CD4-positive, alpha-beta T cell treated with Interleukin-1 beta for 1 hour (primary cell): ENCODE data around the gene GLB1L.
"Not testable (repeated sequence)": the region's sequence is repeated elsewhere in the genome, so short reads cannot be mapped to it uniquely, and the experiment has no call there.

Experiments
- DNase-seq, 2 donors: peaks; one replicate each; pipeline ENCODE4 v3.0.0-alpha.2; 2020 to 2022

Gene GLB1L

DNA sequence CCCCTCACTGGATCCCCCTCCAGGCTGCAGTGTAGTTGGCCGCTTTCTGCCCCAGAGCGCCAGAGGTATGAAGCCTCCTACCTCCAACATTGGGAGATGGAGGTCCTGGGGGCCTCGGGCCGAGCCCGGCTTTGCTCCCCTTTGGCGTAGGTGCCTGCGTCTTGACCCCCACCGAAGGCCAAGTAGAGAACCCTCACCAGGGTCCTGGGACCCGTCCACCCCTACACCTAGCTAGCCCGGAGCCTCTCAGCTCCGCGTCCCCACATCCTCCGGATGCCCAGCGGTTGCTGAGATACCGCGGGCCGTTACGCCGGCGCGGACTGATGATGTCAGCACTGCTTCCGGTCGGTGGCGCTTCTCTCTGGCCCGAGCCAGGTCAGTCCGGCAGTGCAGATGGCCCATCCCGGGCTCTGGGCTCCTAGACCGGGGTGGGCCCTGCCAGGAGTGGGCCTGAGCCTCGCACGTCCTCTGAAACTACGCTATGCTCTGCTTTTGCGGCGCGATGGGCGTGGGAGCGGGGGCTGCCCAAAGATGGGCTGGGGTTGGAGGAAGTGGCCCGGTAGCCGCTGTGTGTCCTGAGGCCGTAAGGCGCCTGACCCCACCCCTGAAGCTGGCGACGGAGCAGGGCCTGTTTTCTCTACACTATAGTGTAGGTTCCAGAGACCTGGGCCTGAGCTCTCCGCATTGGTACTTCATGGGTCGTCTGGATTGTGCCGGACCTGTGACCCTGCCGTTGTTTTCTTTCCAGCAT lies at the start of gene GLB1L, which contains the start of gene STK16:
TSS of gene GLB1L (minus strand) at position 297 of the 751 bp plus-strand sequence. CDS start 1,871 bp downstream, outside the sequence.
TSS of gene STK16 (plus strand) at position 332 of the 751 bp plus-strand sequence. CDS start 521 bp downstream, outside the sequence.
- DNase-seq, result peak; percentile 88 to 89

DNA sequence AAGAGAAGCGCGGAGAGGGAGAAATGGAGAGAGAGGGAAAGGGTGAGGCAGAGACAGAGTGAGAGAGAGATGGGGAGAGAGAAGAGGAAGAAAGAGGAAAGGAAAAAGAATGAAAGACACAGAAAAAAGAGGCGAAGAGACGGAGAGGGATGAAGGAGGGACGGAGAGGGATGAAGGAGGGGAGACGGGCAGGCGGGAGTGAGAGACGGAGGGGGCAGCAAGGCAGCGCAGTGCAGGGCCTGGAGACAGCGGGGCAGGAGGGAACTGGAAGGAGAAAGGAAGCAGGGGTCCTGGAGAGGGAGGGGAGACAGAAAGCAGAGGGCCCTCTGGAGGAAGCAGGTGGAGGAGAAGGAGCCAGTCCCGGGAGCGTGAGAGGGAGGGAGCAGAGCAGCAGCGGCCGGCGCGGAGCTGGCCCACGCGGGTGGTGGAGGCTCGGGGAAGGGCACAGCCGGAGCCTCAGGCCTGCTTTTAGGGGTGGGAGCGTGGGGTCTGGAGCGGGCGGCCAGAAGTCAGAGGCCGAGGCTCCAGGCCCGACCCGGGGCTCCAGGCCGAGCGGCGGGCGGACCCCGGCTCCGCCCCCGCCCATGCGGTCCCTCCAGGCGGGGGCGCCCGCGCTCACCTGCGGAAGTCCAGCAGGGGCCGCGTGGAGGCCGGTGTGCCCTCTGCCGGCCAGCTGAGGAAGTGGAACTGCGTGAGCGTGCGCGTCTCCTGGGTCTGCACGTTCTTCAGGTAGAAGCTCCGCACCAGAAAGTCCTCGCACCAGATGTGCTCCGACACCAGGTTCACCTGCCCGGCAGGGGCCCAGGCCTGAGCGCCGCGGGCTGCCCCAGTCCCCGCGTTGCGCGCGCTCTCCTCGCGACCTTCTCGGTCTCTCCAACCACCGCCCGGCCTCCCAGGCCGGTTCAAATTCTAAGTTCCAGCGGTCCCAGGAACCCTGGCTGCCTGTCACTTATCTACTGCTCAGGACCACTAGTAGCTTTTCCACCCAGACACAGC lies 49.4 kb upstream of the GLB1L start:
- peak; percentile 91 to 92 for DNase-seq

DNA sequence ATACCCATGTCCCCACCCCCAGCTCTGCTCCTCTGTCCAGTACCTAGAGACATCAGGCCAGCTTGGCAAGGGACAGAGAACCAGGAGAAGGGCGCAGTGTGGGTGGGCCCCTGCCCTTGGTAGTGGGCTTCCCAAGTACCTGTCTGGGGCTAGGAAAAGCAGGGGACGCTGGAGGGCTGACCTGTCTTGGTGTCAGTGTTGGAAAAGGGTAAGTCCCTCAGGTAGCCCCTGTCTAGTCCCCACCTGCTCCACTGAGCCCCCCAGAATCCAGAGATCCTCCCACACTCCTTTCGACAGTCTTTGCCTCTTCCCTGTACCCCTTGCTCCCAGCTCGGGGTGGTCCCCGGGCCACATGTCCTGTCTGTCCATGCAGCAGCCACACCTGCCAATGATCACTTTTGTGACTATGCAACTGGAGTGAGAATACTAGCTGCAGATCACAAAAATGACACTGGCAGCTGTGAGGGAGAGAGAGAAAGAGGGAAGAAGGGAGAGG lies 48.5 kb upstream of the GLB1L start:
- no peak for DNase-seq

GRCh38 chr2:219292616-219293015 lies 47.4 kb upstream of the GLB1L start:
- no peak for DNase-seq

GRCh38 chr2:219291910-219292490 lies 46.8 kb upstream of the GLB1L start:
- no peak for DNase-seq

GRCh38 chr2:219291394-219291793 lies 46.1 kb upstream of the GLB1L start:
- no peak for DNase-seq

- no peak for DNase-seq
These were observed 45.3 kb upstream of the GLB1L start for GRCh38 chr2:219290381-219291171.

GRCh38 chr2:219289537-219290361 lies 44.5 kb upstream of the GLB1L start:
- no peak for DNase-seq

DNA sequence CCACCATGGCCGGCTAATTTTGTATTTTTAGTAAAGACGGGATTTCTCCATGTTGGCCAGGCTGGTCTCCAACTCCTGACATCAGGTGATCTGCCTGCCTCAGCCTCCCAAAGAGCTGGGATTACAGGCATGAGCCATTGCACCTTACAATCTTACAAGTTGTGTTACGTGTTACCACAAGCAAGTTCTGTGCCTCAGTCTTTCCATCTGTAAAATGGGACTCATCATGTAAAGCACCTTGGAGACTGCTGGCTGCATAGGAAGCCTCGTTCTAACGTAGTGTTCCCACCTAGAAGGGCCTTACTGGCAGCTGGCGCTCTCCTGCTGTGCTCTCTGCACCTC lies 43.9 kb upstream of the GLB1L start:
- no peak for DNase-seq

DNA sequence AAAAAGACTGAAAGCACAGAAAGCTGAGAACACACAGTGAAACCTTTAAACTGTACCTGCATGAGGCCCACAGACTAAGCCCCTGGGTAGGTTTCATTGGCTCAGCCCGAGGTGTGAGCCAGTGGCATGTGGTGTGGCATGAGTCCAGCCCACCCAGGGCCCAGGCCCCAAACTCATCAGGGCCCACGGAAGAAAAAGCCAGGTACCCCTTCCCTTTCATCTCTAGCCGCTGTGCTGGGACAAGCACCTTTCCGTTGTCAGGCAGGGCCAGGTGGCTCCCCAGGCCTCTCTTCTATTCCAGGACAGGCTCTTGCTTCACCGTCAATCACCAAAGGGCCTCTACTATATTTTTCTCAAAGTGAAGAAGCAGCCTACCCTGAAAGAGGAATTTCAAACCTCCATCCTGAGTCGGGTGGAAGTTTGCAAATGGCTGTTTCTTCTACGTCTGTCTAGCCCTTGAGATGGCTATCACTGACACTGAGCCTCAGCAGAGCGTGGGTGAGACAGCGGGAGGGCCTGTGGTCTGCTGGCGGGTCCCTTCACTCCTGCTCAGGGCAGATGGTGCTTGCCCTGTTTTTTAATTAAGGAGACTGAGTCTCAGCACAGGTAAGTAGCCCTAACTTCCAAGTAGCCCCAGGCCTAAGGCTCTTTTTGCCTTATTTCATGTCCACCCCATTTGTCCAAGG lies 42.5 kb upstream of the GLB1L start:
- no peak for DNase-seq

- DNase-seq, result not testable (repeated sequence)
These were observed 41.8 kb upstream of the GLB1L start for GRCh38 chr2:219287116-219287440.

- DNase-seq, result no peak
These were observed 41.3 kb upstream of the GLB1L start for GRCh38 chr2:219286436-219287115.

GRCh38 chr2:219285894-219286425 lies 40.7 kb upstream of the GLB1L start:
- DNase-seq, result no peak

- no peak for DNase-seq
These were observed 40.1 kb upstream of the GLB1L start for GRCh38 chr2:219285373-219285735.

GRCh38 chr2:219284501-219285372 lies 39.5 kb upstream of the GLB1L start:
- no peak for DNase-seq

DNA sequence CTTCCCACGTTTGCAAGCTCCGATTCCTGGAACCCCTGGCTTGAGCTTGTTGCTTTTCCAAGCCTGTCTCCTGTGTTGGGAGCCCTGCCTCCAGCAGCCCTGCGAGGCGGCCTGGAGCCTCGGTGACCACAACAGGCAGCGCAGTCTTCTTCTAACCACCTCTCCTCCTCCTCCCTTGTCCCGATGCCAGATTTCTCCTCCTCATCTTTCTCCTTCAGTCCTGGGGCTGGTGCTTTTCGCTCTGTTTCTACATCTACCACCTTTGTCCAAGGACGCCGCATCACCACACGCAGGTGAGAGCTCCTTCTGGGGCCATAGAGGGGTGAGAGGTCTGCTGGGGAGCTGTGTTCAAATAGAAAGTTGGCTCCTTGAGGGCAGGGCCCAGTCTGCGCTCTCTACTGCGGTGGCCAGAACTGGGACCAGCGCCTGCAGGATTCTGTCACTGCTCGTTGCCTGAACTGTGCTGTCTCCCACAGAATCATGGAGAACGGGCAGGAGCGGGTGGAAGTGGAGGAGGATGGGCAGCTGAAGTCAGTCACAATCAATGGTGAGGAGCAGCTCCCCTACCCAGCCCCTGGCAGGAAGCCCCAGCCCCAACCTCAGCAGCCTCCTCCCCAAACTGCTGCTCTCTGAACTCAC lies 37.8 kb upstream of the GLB1L start:
- no peak for DNase-seq

DNA sequence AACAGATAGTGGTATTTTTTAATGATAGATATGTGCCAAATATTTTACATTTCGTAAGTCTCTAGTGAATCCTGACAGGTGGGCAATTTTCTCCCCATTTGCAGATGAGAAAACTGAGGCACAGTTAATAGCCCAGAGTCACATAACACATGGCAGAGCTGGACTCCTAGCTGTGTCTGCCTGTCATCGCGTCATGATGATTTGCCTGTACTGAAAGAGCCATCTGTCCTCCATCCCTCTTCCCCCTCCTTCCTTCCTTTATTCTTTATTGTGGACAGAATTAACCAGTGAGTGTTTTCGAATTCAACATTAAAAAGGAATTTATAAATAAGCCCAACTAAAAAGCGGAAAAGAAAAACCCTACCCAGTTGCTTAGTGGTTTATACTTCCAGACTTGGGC lies 37.1 kb upstream of the GLB1L start:
- no peak for DNase-seq

DNA sequence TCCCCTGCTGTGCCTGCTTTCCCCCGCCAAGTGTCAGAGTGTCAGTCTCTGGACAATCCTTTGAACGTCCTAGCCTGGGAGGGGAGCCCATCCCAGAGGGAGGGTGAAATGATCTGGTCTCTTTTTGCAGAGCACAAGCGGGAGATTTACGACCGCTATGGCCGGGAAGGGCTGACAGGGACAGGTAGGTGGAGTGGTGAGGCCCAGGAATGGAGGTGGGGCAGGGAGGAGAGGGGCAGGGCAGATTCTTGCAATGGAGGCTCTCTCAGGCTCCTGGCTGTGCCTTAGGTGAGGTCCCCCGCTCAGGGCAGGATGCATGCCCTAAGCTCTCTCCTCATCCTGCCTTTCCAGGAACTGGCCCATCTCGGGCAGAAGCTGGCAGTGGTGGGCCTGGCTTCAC lies 36.3 kb upstream of the GLB1L start:
- DNase-seq, result no peak

GRCh38 chr2:219280651-219281050 lies 35.4 kb upstream of the GLB1L start:
- no peak for DNase-seq
